ENCODE measurements around the gene MBP.

- TF ChIP-seq CTCF (conservative IDR thresholded peaks at IDR 0.05) (no peak), ZFX (IDR thresholded peaks at IDR 0.05) (no peak)
Measured at GRCh38 chr18:77077401-77077800, 55.2 kb downstream of the MBP start.

Data from C4-2B (cell line).